CD4-positive, alpha-beta T cell treated with Interleukin-6 at 100 ng/mL for 8 hours (primary cell): Measurements from ENCODE around the gene ARHGAP45.

Experiments used
- DNase-seq: peaks from one replicate; pipeline ENCODE4 v3.0.0-alpha.2; 2020; ENCODE audit warnings: mixed read lengths, low spot score

Gene ARHGAP45

GRCh38 chr19:1086613-1087012 is 19.6 kb downstream of the ARHGAP45 start:
- DNase-seq: no peak

GRCh38 chr19:1087813-1088415 is 20.9 kb downstream of the ARHGAP45 start:
- DNase-seq: peak; percentile 52

DNA sequence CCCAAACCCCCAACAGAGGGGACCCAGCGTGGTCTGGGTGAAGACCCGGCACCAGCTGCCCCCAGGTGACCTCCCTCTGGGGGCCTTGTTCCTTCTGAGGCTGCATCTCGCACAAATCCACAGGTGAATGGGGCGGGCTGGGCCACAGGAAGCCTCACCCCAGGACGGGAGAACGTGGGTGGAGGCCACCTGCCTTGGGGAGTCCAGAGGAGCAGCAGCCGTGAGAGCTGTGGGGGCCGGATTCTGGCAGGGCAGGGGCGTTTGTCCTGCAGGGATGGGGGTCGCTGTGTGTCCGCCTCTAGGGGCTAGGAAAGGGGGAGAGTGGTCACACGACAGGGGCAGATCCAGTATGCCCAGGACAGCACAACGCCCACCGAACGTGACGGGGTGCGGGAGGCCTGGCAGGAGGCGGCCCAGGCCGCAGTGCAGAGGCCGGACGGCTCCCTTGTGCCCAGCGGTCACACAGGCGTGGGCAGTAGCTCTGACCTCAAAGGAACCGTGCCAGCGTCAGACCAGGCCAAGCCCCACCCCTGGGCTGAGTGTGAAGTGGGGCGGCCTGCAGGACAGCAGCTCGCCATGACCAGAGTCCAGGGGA is 21.5 kb downstream of the ARHGAP45 start:
- DNase-seq: no peak

GRCh38 chr19:1089126-1089771 is 22.3 kb downstream of the ARHGAP45 start:
- no peak for DNase-seq

DNA sequence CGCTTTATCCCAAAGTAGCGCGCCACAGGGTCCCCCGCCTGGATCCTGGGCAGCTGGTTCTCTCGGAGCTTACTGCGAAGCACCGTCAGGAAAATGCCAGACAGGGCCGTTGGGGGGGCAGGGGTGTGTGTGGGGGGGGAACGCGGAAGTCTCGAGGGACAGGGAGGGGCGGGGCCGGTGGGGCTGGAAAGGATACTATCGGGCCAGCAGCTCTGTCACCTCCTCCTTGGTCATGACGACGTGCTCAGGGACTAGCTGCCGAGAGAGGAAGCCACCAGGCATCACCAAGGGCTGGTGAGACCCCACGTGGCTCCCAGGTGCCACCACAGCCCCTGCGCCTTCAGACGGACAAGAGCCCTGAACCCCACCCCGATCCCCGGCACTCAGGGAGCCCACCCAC is 22.9 kb downstream of the ARHGAP45 start:
- no peak for DNase-seq

DNA sequence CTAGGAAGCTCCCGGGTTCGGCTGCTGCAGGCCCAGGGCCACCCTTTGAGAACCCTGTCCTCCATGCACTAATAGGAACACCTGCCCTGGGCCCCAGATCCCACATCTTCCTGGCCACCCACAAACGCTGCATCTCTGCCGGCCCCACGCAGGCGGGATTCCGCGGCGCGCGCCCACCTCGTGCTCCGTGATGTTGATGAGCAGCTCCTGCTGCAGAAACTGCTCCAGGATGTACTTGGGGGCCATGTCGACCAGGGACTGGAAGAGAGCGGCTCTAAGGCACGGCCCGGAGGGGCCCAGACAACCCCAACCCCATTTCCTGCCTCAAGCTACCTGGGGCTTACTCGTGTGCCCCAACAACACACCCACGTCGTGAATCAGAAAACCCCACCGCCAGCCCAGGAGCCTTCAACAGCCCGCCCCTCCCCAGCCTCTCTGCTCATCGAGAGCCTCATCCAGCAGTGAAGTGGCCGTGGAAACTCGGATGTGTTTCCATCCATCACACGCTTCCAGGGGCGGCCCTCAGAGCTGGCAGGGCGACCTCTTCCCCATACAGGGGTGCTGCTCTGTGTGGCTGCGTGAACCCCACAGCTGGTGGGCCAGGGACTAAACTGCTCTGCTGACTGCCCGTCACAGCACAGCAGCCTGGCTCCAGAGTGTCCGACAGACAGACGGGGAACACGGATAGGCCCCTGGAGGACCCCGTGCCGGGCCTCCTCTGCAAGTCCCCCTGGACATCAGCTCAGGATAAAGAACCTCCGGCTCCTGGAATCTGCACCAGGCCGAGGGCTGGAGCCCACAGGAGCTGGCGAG is 24.0 kb downstream of the ARHGAP45 start:
- DNase-seq: no peak

GRCh38 chr19:1091544-1092175 is 24.7 kb downstream of the ARHGAP45 start:
- no peak for DNase-seq

- DNase-seq: no peak
Observed at GRCh38 chr19:1093330-1093729, 26.4 kb downstream of the ARHGAP45 start.

DNA sequence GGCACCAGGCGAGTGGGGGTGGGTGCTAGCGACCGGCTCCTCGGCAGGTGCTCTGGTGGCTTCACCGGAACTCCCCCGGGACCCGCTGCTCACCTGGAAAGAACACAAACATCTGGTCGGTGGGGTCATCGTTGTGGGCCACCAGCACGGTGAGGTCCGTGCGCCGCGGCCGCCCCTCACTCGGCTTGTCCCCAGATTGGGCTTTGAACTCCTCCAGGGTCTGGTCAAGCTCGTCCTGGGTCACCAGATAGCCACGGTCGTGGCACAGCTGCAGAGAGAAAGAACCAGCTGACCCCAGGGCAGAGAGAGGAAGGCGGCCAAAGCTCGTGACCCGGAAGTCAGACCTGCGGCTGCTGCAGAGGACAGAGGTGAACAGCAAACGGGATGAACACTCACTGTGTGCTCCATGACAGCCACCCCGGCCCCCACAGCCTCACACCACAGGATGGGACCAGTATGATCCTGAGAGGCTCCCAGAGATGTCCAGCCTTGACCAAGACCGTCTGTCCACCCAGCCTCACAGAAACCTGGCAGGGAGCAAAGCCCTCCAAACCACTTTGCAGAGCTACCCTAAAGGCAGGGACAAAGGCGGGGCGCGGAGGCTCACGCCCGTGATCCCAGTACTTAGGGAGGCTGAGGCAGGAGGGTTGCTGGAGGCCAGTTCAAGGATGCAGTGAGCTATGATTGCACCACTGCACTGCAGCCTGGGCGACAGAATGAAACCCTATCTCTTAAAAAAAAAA is 27.0 kb downstream of the ARHGAP45 start:
- no peak for DNase-seq

GRCh38 chr19:1094655-1094977 is 27.6 kb downstream of the ARHGAP45 start:
- no peak for DNase-seq

DNA sequence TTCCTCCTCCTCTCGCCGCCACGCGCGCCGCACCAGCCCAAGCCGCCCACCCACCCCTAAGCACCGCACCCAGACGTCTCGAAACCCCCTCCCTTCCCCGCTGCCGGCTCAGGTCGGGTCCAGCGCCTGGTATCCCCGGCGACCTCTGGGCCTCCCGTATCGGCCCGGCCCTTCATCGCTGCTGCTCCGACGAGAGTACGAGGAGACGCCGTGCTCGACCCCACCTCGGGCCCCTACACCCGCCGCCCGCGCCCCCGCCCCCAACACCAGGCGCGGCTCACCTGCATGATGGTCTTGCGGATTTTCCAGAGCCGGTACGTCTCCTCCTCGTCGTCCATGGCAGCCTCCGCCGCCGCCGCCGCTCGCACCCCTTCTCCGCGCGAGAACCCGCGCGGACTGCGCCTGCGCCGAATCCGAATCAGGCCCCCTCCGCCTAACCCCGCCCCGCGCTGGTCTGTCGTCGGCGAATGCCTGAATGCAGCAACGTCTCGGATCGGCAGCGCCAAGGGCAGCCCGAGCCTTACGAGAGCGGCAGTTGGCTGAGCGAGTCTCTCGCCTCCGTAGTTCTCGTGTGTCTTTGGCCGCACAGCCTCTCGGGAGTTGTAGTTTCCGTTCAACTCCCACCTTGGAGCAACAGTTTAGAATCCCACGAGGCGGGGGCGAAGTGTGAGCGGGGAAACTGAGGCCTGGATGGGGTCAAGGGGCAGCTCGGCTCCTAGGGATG is 28.2 kb downstream of the ARHGAP45 start, which contains the start of gene POLR2E:
POLR2E (minus strand) TSS at position 398 of the 724 bp plus-strand sequence; CDS start at position 338, 60 bp downstream.
- peak; percentile 98 for DNase-seq

- no peak for DNase-seq
Observed at GRCh38 chr19:1097810-1098176, 30.8 kb downstream of the ARHGAP45 start.

DNA sequence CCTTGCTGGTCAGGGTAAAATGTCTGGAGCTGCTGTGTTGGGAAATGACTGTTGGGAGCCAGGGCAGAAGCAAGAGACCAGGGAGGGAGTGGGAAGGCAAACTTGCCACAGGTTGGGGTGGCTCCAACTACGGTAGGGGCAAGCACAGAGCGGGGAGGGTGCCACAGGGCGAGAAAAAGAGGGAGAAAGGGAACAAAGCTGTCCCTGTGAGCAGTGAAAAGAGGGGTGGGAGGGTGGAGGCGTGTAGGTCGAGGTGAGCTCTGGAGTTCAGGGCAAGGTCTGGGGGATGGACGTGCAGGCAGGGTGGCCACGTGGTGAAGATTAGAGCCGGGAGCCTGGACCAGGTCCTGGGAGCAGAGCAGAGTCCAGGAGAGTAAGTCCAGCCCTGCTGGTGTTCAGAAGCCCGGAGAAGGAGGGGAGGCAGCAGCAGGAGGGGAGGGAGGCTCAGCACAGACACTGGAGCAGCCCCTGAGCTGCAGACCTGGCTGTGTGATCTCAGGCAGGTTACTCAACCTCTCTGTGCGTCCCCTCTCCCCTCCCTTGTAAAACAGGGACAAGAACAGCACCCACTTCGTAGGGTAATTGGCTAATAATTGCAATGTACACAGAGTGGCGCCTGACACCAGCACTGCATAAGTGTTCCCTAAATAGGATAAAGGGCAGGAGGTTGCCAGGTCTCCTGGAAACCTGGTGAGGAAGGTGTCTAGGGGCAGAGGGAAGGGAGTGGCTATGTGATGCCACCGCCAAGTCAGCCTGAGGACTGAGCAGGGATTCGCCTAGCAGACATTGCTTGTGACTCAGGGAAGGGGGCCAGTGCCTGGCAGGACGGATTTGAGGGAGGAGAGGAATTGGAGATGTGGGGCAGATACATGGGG is 31.4 kb downstream of the ARHGAP45 start:
- no peak for DNase-seq

DNA sequence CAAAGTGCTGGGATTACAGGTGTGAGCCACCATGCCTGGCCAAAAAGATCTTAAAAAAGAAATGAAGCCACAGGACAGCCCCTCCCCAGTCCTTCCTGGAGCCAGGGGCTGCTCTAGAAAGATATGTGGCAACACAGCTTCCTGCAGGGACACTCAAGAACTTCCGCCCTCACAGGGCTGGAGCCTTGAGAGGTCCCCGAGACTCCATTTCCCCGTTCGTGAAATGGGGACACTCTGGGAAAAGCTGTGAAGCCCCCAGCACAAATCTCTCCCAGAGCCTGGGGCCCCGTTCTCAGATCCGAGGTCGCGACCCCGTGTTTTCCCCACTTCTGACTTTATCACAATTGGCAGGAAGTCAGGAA is 34.4 kb downstream of the ARHGAP45 start:
- no peak for DNase-seq

GRCh38 chr19:1102407-1103131 is 35.6 kb downstream of the ARHGAP45 start:
- DNase-seq: no peak

DNA sequence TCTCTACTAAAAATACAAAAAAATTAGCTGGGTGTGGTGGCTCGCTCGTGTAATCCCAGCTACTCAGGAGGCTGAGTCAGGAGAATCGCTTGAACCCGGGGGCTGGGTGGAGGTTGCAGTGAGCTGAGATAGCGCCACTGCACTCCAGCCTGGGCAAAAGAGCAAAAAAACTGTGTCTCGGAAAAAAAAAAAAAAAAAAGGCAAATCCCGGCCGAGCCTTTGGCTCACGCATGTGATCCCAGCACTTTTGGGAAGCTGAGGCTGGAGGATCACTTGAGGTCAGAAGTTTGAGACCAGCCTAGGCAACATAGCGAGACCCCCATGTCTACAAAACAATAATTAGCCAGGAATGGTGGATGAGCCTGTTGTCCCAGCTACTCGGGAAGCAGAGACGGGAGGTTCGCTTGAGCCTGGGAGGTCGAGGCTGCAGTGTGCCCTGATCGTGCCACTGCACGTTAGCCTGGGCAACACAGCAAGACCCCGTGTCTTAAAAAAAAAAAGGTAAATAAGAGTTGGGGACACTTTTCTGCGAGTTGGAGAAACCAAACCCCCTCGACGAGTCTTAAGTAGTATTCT is 36.3 kb downstream of the ARHGAP45 start:
- no peak for DNase-seq

GRCh38 chr19:1103708-1104310 is 36.8 kb downstream of the ARHGAP45 start, which contains the start of gene GPX4:
Gene GPX4, plus strand, starts transcription at chr19:1103994. Its CDS starts 50 bp downstream, at chr19:1104044.
- DNase-seq: peak; percentile 99

DNA sequence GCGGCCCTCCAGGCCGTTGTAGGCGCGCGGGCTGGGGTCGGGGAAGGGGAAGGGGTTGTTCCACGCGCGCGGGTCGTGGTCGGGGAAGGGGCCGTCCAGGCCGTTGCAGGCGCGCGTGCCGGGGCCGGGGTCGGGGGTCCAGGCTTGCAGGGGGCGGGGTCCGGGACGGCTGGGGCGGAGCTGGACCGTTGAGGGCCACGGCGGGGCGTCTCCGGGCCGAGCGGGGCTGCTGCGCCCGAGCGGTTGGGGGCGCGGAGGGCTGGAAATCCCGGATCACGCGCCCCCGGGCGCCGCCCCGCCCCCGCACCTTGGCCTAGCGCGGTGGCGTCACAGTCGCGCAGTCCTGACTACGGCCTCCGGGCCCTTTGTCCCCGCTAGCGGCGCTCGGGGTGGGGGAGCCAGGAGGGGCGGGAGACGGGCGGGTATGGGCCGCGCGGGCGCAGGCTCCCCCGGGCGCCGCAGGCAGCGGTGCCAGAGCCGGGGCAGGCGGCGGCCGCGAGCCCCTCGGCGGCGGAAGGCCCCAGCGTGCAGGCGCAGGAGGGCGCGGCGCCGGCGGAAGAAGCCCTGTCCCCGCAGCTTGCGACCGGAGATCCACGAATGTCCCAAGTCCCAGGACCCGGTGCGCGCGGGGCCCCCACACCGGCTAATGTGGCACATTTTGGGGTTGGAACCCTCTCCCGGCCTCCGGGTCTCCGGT is 37.5 kb downstream of the ARHGAP45 start:
- DNase-seq: peak; percentile 45
